Upper lobe of left lung (tissue), 4 donors: Measurements from ENCODE around the gene IFNL3.

ENCODE experiments used
- EP300 ChIP-seq, 4 donors: sonication (generic); formaldehyde crosslinking; IDR thresholded peaks; one replicate each; pipeline ENCODE4 v1.5.1; 2017; ENCODE audit warnings: antibody characterized with exemption in 4 of 4, control low read depth in 2 of 4
- POLR2A ChIP-seq, 4 donors: fragments of 450-650 bp; IDR thresholded peaks; one replicate each; pipeline ENCODE4 v1.5.1; 2016 to 2017; ENCODE audit warnings: antibody characterized with exemption in 4 of 4, mild to moderate bottlenecking in 2 of 4
- POLR2AphosphoS5 ChIP-seq, 2 donors: sonication (generic); formaldehyde crosslinking; IDR thresholded peaks; one replicate each; pipeline ENCODE4 v1.5.1; 2017; ENCODE audit warnings: antibody characterized with exemption in 2 of 2
- TF ChIP-seq, protein P1 (sequence below), 6 experiments: fragments of 450-650 bp in 4 of 6; fragments of 200-600 bp in 2 of 6; sonication (generic) in 2 of 6; IDR thresholded peaks; one replicate each; pipeline ENCODE4 v1.5.1; 2016 to 2019; ENCODE audit warnings: antibody characterized with exemption in 6 of 6

DNA sequence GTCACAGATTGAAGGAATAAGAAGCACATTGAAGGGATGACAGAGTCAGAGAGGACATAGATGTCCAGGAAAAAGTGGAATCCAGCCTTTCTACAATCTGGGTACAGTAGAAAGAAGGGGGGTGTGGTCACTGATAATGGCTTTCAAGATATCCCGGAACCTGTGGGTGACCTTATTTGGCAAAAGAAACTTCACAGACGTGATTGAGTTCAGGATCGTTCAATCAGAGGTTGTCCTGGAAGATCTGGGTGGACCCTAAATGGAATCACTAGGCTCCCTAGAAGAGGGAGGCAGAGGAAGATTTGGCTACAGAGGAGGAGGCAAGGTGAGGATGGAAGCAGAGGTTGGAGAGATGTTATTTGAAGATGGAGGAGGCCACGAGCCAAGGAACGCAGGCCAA, 27.7 kb downstream of the IFNL3 start:
- TF ChIP-seq, protein P1, sequence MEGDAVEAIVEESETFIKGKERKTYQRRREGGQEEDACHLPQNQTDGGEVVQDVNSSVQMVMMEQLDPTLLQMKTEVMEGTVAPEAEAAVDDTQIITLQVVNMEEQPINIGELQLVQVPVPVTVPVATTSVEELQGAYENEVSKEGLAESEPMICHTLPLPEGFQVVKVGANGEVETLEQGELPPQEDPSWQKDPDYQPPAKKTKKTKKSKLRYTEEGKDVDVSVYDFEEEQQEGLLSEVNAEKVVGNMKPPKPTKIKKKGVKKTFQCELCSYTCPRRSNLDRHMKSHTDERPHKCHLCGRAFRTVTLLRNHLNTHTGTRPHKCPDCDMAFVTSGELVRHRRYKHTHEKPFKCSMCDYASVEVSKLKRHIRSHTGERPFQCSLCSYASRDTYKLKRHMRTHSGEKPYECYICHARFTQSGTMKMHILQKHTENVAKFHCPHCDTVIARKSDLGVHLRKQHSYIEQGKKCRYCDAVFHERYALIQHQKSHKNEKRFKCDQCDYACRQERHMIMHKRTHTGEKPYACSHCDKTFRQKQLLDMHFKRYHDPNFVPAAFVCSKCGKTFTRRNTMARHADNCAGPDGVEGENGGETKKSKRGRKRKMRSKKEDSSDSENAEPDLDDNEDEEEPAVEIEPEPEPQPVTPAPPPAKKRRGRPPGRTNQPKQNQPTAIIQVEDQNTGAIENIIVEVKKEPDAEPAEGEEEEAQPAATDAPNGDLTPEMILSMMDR (IDR thresholded peaks at IDR 0.05), result no peak
- TF ChIP-seq EP300 (IDR thresholded peaks at IDR 0.05), result no peak
- no peak for TF ChIP-seq POLR2A (IDR thresholded peaks at IDR 0.05)
- no peak for TF ChIP-seq POLR2AphosphoS5 (IDR thresholded peaks at IDR 0.05)
